Keratinocyte (primary cell): ENCODE measurements around the gene GREM1. TPM values are rescaled to one million over a fixed set of nuclear protein-coding genes. Genes with fewer than 3 reads are reported as not detected.

Experiments used
- DNase-seq: peaks from one replicate; pipeline ENCODE4 v3.0.0-alpha.2; 2011; ENCODE audit warnings: low read depth, missing footprints, low spot score
- FAIRE-seq: peaks from 2 replicates; lab custom pipeline; 2011; peaks lifted over from hg19 to GRCh38; lab: Jason Lieb, UNC
- H2AFZ ChIP-seq: 2 replicates; pipeline ENCODE4 v1.6.0; 2012; ENCODE audit warnings: low read length, control low read depth, inconsistent platforms; ENCODE audit not compliant: control insufficient read depth
- H3K27ac ChIP-seq: 2 replicates; pipeline ENCODE4 v1.5.1; 2011; ENCODE audit warnings: low read length; ENCODE audit not compliant: control insufficient read depth, insufficient read depth
- H3K27me3 ChIP-seq: 3 replicates; pipeline ENCODE4 v1.6.0; 2011; ENCODE audit warnings: low read length; ENCODE audit not compliant: control insufficient read depth, insufficient read depth; ENCODE audit errors: extremely low read depth
- H3K36me3 ChIP-seq, 2 experiments: 2 replicates in 1 of 2; 3 replicates in 1 of 2; pipeline ENCODE4 v1.5.1; 2011; ENCODE audit warnings: low read length in 2 of 2, mild to moderate bottlenecking in 1 of 2; ENCODE audit not compliant: control insufficient read depth in 2 of 2, insufficient read depth in 2 of 2; ENCODE audit errors: extremely low read depth in 1 of 2
- H3K4me1 ChIP-seq: 3 replicates; pipeline ENCODE4 v1.5.1; 2011; ENCODE audit warnings: low read length; ENCODE audit not compliant: control insufficient read depth, insufficient read depth; ENCODE audit errors: extremely low read depth
- H3K4me2 ChIP-seq: 3 replicates; pipeline ENCODE4 v1.6.0; 2011; ENCODE audit warnings: low read depth, low read length; ENCODE audit not compliant: control insufficient read depth, insufficient read depth; ENCODE audit errors: extremely low read depth
- H3K4me3 ChIP-seq, 3 experiments: fragments of 200-600 bp in 1 of 3; sonication (generic) in 1 of 3; 2 replicates in 2 of 3; 3 replicates in 1 of 3; pipeline ENCODE4 v1.5.1; 2011 to 2016; ENCODE audit warnings: low read length in 3 of 3, mild to moderate bottlenecking in 3 of 3, control low read depth in 2 of 3, inconsistent platforms in 1 of 3, low read depth in 1 of 3, mixed read lengths in 1 of 3, mixed run types in 1 of 3, moderate library complexity in 1 of 3; ENCODE audit not compliant: control insufficient read depth in 2 of 3, insufficient read depth in 2 of 3; ENCODE audit errors: extremely low read depth in 1 of 3
- H3K79me2 ChIP-seq: 2 replicates; pipeline ENCODE4 v1.6.0; 2012; ENCODE audit warnings: low read length; ENCODE audit not compliant: control insufficient read depth, insufficient read depth
- H3K9ac ChIP-seq: 3 replicates; pipeline ENCODE4 v1.6.0; 2011; ENCODE audit warnings: low read length; ENCODE audit not compliant: control insufficient read depth, insufficient read depth; ENCODE audit errors: extremely low read depth
- H3K9me1 ChIP-seq: 3 replicates; pipeline ENCODE4 v1.6.0; 2011; ENCODE audit warnings: low read length; ENCODE audit not compliant: control insufficient read depth, insufficient read depth; ENCODE audit errors: extremely low read depth
- H3K9me3 ChIP-seq: 2 replicates; pipeline ENCODE4 v1.5.1; 2012; ENCODE audit warnings: low read depth, low read length; ENCODE audit not compliant: control insufficient read depth
- H4K20me1 ChIP-seq: 3 replicates; pipeline ENCODE4 v1.6.0; 2011; ENCODE audit warnings: low read length; ENCODE audit not compliant: control insufficient read depth, insufficient read depth; ENCODE audit errors: extremely low read depth
- EZH2 ChIP-seq: IDR thresholded peaks from one replicate; pipeline ENCODE4 v1.6.1; 2012; ENCODE audit warnings: inconsistent platforms, mild to moderate bottlenecking, low read length, moderate library complexity
- dilution Hi-C: fragments of 300-500 bp; cut with MboI; formaldehyde crosslinking; loops from one replicate; pipeline ENCODE4 v1.7.0; 2020; ENCODE audit warnings: low sequenced_read_pairs; ENCODE audit not compliant: extremely low pct_ligation_motif_present
- polyA plus RNA-seq, 5 experiments: library from polyadenylated mRNA; depleted of rRNA in 3 of 5; stranded (reverse) in 3 of 5; stranded (forward) in 1 of 5; unstranded in 1 of 5; fragments of >200 nt; gene quantifications; 1 replicate in 1 of 5; 2 replicates in 3 of 5; 3 replicates in 1 of 5; pipeline versions ENCODE4 v1.2.1 to v1.2.3, GENCODE V29; 2011 to 2012; ENCODE audit warnings: missing spikeins in 2 of 5, low read depth in 1 of 5, low replicate concordance in 1 of 5
- TF ChIP-seq, protein P1 (sequence below), 3 experiments: IDR thresholded peaks in 1 of 3; conservative IDR thresholded peaks in 1 of 3; optimal IDR thresholded peaks in 1 of 3; 2 replicates in 2 of 3; 3 replicates in 1 of 3; pipeline versions ENCODE3 to v1.5.1; 2011; ENCODE audit warnings: low read length in 3 of 3, mild to moderate bottlenecking in 3 of 3, moderate library complexity in 2 of 3, control low read depth in 1 of 3, inconsistent platforms in 1 of 3; ENCODE audit not compliant: insufficient read depth in 2 of 3; ENCODE audit errors: extremely low read depth in 1 of 3

The GREM1 gene
- polyA plus RNA-seq, 1 donor (not counting 4 experiments of a cell fraction or from before 2014, with no cell fraction given), result 0.04 TPM

- Histone ChIP-seq H2AFZ (no peak overlapping the region), H4K20me1 (no peaks in the 10 kb centered on the region), H3K36me3 (no peaks in the 10 kb centered on the region), H3K27me3 (no peaks in the 10 kb centered on the region), H3K9me1 (no peaks in the 10 kb centered on the region), H3K79me2 (no peaks in the 10 kb centered on the region), H3K4me1 (no peaks in the 10 kb centered on the region), H3K27ac (no peak overlapping the region), H3K4me3 (no peak overlapping the region), H3K9ac (no peak overlapping the region), H3K4me2 (no peak overlapping the region), H3K9me3 (no peaks in the 10 kb centered on the region)
- dilution Hi-C loops, result no loop called here
- FAIRE-seq, result no peak
- TF ChIP-seq, protein P1, sequence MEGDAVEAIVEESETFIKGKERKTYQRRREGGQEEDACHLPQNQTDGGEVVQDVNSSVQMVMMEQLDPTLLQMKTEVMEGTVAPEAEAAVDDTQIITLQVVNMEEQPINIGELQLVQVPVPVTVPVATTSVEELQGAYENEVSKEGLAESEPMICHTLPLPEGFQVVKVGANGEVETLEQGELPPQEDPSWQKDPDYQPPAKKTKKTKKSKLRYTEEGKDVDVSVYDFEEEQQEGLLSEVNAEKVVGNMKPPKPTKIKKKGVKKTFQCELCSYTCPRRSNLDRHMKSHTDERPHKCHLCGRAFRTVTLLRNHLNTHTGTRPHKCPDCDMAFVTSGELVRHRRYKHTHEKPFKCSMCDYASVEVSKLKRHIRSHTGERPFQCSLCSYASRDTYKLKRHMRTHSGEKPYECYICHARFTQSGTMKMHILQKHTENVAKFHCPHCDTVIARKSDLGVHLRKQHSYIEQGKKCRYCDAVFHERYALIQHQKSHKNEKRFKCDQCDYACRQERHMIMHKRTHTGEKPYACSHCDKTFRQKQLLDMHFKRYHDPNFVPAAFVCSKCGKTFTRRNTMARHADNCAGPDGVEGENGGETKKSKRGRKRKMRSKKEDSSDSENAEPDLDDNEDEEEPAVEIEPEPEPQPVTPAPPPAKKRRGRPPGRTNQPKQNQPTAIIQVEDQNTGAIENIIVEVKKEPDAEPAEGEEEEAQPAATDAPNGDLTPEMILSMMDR (optimal IDR thresholded peaks at IDR 0.05 in 1 of 3, IDR thresholded peaks at IDR 0.05 in 1 of 3, conservative IDR thresholded peaks at IDR 0.05 in 1 of 3; ENCODE audit: extremely low read depth in 1 of 3, insufficient read depth in 2 of 3, low read length in 3 of 3), result no peak
- no peak for TF ChIP-seq EZH2
- DNase-seq, result no peak
Measured at GRCh38 chr15:32774022-32774421, 56.2 kb downstream of the GREM1 start.

DNA sequence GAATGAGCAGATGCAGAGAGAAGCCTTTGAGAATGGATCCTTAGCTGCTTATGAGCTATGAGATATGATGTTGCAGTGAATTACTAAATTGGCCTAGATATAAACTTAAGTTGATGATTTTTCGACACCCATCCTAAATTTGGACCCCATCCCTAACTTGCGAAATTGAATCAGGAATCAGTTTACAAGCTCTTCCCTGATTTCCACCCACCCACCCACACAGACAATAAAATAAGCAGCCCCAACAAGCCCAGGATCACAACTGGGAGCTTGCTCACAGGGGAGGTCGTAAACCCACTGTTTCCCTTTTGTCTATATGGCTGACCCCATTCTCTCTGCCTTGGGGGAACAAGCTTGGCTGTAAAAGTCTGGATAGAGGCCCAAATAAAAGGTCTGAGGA, 57.3 kb downstream of the GREM1 start:
- H3K27ac ChIP-seq, result no peak overlapping the region
- no peaks in the 10 kb centered on the region for H3K9me3 ChIP-seq
- no peaks in the 10 kb centered on the region for H4K20me1 ChIP-seq
- FAIRE-seq, result no peak
- no peaks in the 10 kb centered on the region for H3K79me2 ChIP-seq
- no peaks in the 10 kb centered on the region for H3K4me1 ChIP-seq
- no peaks in the 10 kb centered on the region for H3K9me1 ChIP-seq
- no peak overlapping the region for H3K4me3 ChIP-seq
- TF ChIP-seq, protein P1 (optimal IDR thresholded peaks at IDR 0.05 in 1 of 3, IDR thresholded peaks at IDR 0.05 in 1 of 3, conservative IDR thresholded peaks at IDR 0.05 in 1 of 3; ENCODE audit: extremely low read depth in 1 of 3, insufficient read depth in 2 of 3, low read length in 3 of 3), result no peak
- TF ChIP-seq EZH2, result no peak
- no peak overlapping the region for H2AFZ ChIP-seq
- no peaks in the 10 kb centered on the region for H3K27me3 ChIP-seq
- dilution Hi-C loops, result no loop called here
- H3K36me3 ChIP-seq, result no peaks in the 10 kb centered on the region
- DNase-seq, result no peak
- H3K4me2 ChIP-seq, result no peak overlapping the region
- no peak overlapping the region for H3K9ac ChIP-seq
